ENCODE data around the gene EPS8L1.

The EPS8L1 gene

GRCh38 chr19:55114566-55115145 is 39.0 kb downstream of the EPS8L1 start:
- no peak overlapping the region for H3K4me3 ChIP-seq (ENCODE audit: low read depth, low read length)

- H3K4me3 ChIP-seq (ENCODE audit: low read depth, low read length) = no peak overlapping the region
These were observed 39.9 kb downstream of the EPS8L1 start for GRCh38 chr19:55115446-55116065.

GRCh38 chr19:55116232-55116858 is 40.7 kb downstream of the EPS8L1 start:
- H3K4me3 ChIP-seq (ENCODE audit: low read depth, low read length) = peak overlapping the region; percentile 77

GRCh38 chr19:55116859-55117662 is 41.4 kb downstream of the EPS8L1 start, which contains the start of gene PPP1R12C:
TSS of gene PPP1R12C (minus strand) at chr19:55117637. CDS start at chr19:55117543, 94 bp downstream.
- peak within 1 kb of the TSS; percentile 77 for H3K4me3 ChIP-seq (ENCODE audit: low read depth, low read length)

- H3K4me3 ChIP-seq (ENCODE audit: low read depth, low read length) = peak overlapping the region; percentile 72
These were observed 42.2 kb downstream of the EPS8L1 start for GRCh38 chr19:55117663-55118391.

DNA sequence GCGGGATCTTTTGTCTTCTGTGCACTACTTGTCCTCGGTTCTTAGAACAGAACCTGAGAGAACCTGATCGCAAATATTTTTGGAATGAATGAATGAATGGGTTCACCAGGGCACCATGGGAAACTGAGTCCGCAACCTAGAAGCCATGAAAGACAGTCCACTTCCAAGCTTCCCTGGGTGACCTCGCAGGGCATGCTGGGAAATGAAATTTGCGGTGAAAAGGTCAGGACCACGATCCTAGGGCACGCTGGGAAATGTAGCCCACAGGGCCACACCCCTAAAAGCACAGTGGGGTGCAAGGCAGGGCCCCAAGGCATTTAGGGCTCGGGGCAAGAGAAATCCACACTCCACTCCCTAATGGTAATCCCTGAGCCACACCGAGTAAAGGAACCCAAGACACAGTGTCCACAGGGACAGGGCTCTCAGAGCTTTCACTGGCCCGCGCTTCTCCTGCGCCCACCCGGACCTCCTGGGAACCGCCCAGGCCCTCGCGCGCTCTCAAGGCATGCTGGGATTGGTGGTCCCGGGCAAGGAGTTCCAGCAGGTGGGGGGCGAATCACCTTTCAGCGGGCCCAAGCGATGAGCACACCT is 42.8 kb downstream of the EPS8L1 start:
- peak overlapping the region; percentile 72 for H3K4me3 ChIP-seq (ENCODE audit: low read depth, low read length)

DNA sequence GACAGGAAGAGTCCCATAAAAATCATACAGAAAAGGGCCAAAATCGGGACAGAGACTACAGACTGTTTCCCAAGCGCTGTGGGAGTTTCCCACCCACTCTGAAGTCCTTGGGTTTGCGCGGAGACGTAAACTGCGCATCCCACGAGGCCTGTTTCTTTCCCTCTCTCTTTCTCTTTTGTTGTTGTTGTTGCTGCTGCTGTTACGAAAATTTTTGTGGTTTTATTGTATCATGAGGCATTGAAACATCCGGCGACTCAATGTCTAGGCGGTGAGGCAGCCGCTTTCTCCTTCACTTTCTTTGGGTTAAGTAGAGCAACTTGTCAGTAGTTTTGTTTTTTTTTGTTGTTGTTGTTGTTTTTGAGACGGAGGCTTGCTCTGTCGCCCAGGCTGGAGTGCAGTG is 43.4 kb downstream of the EPS8L1 start:
- H3K4me3 ChIP-seq (ENCODE audit: low read depth, low read length) = peak overlapping the region; percentile 72

DNA sequence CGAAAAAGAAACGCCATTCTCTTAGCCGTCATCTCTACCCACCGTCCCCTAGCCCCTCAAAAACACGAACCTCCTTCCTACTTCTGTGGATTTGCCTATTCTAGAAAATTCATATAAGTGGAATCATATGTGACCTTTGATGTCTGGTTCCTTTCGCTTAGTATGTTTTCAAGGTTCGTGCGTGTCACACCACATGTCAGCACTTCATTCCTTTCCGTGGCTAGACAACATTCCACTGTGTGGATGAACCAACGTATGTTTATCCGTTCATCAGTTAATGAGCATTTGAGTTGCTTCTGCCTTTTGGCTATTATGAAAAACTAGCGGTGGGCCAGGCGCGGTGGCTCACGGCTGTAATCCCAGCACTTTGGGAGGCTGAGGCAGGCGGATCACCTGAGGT is 55.8 kb downstream of the EPS8L1 start:
- no peak overlapping the region for H3K4me3 ChIP-seq (ENCODE audit: low read depth, low read length)

DNA sequence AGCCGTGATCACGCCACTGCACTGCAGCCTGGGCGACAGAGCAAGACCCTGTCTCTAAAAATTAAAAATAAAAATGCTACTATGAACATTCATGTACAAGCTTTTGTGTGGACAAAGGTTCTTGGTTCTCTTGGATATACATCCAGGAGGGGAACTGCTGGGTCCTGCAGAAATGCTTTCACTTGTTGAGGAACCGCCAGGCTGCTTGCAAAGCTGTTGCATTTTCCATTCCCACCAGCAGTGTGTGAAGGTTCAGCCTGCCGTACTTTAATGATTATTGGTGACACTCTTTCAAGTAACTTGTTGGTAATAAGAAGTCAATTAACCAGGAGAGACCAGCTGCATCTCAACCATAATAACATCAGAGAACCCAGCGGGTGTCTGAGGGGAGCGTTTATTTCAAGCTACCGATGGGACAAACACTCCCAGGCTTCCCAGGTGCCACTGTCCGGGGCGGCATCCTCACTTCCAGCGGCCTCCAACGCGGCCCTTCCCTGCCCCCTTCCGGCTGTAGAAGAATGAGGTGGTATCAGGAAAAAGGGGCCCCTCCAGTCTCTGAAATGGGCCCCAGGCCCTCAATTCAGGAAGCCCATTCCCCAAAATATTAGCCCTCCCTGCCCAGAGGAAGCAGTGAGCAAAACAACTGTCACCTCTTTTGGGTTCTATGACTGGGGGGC is 56.9 kb downstream of the EPS8L1 start:
- no peak overlapping the region for H3K4me3 ChIP-seq (ENCODE audit: low read depth, low read length)

GRCh38 chr19:55133639-55134444 is 58.2 kb downstream of the EPS8L1 start:
- no peak overlapping the region for H3K4me3 ChIP-seq (ENCODE audit: low read depth, low read length)

- H3K4me3 ChIP-seq (ENCODE audit: low read depth, low read length) = no peak overlapping the region
These were observed 59.1 kb downstream of the EPS8L1 start for GRCh38 chr19:55134736-55135135.

DNA sequence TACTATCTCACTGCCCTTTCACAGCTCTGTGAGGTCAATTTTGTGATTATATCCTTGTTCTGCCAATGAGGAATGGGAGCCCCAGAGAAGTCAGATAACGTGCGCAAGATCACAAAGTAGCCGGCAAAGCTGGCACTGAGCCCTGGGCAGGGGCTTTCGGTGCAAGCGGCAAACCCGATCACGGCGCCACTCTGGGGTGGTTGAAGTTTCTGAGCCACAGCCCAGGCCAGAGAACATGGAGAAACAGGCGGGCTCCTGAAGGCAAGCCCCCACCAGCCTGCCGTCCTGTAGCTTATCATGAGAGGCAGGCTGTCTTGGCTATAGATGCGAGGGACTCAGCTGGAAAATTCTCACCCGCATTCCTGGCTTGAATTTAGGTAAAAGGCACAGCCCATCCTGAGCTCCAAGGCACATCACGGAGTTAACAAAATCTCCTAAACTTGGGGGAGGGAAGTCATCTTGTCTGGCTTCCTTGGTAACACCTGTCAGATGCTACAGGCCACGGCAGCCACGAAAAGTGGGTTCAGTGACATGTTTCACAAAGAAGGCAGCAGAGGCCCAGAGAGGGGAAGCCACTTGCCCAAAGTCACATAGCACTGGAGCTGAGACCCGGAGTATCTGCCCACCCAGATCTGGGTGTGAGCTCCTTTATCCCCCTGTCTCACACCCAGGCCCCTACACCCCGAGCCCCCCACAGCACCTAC is 60.9 kb downstream of the EPS8L1 start:
- H3K4me3 ChIP-seq (ENCODE audit: low read depth, low read length) = no peak overlapping the region
